ENCODE measurements around the gene METTL17. TPM values are rescaled to one million over a fixed set of nuclear protein-coding genes. Genes with fewer than 3 reads are reported as not detected.

The METTL17 gene
- total and polyA plus RNA-seq, 2 of the 8 experiments (the other 6 are each of a cell fraction or from before 2014, with no cell fraction given), result 73.8 to 138 TPM

DNA sequence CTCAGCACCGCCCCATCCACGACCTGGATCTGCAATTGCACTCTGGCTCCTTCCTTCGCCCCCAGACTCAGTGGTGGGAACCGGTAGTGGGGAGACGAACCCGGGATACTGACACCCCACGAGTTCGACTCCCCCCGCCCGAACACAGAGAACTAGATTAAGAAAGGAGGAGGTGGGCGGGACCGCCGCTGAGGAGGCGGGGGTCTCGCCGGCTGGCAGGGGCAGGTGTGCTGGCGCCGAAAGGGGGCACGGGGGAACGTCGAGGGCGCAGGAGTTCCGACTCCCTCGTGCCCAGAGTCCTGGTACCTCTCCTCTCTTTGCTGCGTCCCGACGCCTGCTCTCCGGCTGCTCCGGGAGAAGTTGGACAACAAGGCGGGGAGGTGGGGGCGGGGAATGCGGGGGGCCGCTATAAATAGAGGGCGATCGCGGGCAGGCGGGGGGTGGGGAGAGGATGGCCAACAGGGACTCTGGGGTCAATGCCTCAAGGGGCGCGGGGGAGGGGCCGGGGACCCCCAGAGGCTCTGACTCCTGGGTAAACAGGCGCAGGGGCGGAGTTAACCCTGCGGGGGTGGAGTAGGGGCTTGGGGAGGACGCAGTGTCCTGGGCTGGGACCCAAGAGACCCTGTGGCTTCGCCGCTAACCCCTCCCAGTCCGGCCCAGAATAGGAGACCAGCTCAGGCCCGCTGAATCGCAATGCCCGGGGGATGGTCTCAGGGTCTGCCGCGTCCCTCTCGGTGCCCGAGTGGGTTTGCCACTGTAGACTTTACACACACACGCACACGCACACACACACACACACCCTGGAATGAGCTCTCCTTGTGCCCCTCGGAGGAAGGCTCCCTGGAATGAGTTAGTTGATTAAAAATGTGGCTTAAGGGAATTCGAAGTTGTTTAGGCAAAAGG lies 35.8 kb downstream of the METTL17 start (continued):
- TF ChIP-seq, protein P1, sequence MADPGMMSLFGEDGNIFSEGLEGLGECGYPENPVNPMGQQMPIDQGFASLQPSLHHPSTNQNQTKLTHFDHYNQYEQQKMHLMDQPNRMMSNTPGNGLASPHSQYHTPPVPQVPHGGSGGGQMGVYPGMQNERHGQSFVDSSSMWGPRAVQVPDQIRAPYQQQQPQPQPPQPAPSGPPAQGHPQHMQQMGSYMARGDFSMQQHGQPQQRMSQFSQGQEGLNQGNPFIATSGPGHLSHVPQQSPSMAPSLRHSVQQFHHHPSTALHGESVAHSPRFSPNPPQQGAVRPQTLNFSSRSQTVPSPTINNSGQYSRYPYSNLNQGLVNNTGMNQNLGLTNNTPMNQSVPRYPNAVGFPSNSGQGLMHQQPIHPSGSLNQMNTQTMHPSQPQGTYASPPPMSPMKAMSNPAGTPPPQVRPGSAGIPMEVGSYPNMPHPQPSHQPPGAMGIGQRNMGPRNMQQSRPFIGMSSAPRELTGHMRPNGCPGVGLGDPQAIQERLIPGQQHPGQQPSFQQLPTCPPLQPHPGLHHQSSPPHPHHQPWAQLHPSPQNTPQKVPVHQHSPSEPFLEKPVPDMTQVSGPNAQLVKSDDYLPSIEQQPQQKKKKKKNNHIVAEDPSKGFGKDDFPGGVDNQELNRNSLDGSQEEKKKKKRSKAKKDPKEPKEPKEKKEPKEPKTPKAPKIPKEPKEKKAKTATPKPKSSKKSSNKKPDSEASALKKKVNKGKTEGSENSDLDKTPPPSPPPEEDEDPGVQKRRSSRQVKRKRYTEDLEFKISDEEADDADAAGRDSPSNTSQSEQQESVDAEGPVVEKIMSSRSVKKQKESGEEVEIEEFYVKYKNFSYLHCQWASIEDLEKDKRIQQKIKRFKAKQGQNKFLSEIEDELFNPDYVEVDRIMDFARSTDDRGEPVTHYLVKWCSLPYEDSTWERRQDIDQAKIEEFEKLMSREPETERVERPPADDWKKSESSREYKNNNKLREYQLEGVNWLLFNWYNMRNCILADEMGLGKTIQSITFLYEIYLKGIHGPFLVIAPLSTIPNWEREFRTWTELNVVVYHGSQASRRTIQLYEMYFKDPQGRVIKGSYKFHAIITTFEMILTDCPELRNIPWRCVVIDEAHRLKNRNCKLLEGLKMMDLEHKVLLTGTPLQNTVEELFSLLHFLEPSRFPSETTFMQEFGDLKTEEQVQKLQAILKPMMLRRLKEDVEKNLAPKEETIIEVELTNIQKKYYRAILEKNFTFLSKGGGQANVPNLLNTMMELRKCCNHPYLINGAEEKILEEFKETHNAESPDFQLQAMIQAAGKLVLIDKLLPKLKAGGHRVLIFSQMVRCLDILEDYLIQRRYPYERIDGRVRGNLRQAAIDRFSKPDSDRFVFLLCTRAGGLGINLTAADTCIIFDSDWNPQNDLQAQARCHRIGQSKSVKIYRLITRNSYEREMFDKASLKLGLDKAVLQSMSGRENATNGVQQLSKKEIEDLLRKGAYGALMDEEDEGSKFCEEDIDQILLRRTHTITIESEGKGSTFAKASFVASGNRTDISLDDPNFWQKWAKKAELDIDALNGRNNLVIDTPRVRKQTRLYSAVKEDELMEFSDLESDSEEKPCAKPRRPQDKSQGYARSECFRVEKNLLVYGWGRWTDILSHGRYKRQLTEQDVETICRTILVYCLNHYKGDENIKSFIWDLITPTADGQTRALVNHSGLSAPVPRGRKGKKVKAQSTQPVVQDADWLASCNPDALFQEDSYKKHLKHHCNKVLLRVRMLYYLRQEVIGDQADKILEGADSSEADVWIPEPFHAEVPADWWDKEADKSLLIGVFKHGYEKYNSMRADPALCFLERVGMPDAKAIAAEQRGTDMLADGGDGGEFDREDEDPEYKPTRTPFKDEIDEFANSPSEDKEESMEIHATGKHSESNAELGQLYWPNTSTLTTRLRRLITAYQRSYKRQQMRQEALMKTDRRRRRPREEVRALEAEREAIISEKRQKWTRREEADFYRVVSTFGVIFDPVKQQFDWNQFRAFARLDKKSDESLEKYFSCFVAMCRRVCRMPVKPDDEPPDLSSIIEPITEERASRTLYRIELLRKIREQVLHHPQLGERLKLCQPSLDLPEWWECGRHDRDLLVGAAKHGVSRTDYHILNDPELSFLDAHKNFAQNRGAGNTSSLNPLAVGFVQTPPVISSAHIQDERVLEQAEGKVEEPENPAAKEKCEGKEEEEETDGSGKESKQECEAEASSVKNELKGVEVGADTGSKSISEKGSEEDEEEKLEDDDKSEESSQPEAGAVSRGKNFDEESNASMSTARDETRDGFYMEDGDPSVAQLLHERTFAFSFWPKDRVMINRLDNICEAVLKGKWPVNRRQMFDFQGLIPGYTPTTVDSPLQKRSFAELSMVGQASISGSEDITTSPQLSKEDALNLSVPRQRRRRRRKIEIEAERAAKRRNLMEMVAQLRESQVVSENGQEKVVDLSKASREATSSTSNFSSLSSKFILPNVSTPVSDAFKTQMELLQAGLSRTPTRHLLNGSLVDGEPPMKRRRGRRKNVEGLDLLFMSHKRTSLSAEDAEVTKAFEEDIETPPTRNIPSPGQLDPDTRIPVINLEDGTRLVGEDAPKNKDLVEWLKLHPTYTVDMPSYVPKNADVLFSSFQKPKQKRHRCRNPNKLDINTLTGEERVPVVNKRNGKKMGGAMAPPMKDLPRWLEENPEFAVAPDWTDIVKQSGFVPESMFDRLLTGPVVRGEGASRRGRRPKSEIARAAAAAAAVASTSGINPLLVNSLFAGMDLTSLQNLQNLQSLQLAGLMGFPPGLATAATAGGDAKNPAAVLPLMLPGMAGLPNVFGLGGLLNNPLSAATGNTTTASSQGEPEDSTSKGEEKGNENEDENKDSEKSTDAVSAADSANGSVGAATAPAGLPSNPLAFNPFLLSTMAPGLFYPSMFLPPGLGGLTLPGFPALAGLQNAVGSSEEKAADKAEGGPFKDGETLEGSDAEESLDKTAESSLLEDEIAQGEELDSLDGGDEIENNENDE (IDR thresholded peaks at IDR 0.05; ENCODE audit: insufficient replicate concordance, low read length), result no peak
- TF ChIP-seq, protein P2, sequence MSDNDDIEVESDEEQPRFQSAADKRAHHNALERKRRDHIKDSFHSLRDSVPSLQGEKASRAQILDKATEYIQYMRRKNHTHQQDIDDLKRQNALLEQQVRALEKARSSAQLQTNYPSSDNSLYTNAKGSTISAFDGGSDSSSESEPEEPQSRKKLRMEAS (IDR thresholded peaks at IDR 0.05), result peak; percentile 90
- TF ChIP-seq JUN (IDR thresholded peaks at IDR 0.05; ENCODE audit: low read depth, low read length) (no peak), BCL11A (IDR thresholded peaks at IDR 0.05; ENCODE audit: low read depth in 2 of 2, low read length in 2 of 2) (no peak), RXRA (IDR thresholded peaks at IDR 0.05; ENCODE audit: insufficient read depth, low read depth, low read length) (no peak), POU5F1 (IDR thresholded peaks at IDR 0.05; ENCODE audit: low read depth, low read length) (no peak), KDM5A (IDR thresholded peaks at IDR 0.05; ENCODE audit: low read length) (no peak), MAFK (IDR thresholded peaks at IDR 0.05; ENCODE audit: low read depth, low read length) (no peak)
- TF ChIP-seq, protein P3, sequence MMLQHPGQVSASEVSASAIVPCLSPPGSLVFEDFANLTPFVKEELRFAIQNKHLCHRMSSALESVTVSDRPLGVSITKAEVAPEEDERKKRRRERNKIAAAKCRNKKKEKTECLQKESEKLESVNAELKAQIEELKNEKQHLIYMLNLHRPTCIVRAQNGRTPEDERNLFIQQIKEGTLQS (IDR thresholded peaks at IDR 0.05; ENCODE audit: insufficient read depth, low read depth, low read length), result no peak
